ENCODE data around the gene CYCS.
"Not testable (repeated sequence)": the region's sequence is repeated elsewhere in the genome, so short reads cannot be mapped to it uniquely, and the experiment has no call there.

CYCS gene

GRCh38 chr7:25117226-25118047, 7.6 kb downstream of the CYCS start:
- DNase-seq, result no peak

GRCh38 chr7:25116621-25117020, 8.4 kb downstream of the CYCS start:
- no peak for DNase-seq

GRCh38 chr7:25110514-25110913, 14.5 kb downstream of the CYCS start:
- DNase-seq, result not testable (repeated sequence)

- DNase-seq, result no peak
These were observed 15.8 kb downstream of the CYCS start for GRCh38 chr7:25109276-25109675.

- no peak for DNase-seq
These were observed 19.1 kb downstream of the CYCS start for GRCh38 chr7:25105911-25106310.

GRCh38 chr7:25103773-25104172, 21.3 kb downstream of the CYCS start:
- DNase-seq, result no peak

GRCh38 chr7:25101817-25102216, 23.2 kb downstream of the CYCS start:
- no peak for DNase-seq

GRCh38 chr7:25098096-25099046, 26.7 kb downstream of the CYCS start:
- DNase-seq, result no peak

- DNase-seq, result no peak
These were observed 29.3 kb downstream of the CYCS start for GRCh38 chr7:25095516-25096345.

- DNase-seq, result no peak
These were observed 31.7 kb downstream of the CYCS start for GRCh38 chr7:25093268-25093826.

- DNase-seq, result peak; percentile 91
These were observed 33.3 kb downstream of the CYCS start for GRCh38 chr7:25091779-25092178.

GRCh38 chr7:25091176-25091575, 33.9 kb downstream of the CYCS start:
- no peak for DNase-seq

- DNase-seq, result peak; percentile 79
These were observed 34.7 kb downstream of the CYCS start for GRCh38 chr7:25090374-25090773.

GRCh38 chr7:25087855-25088254, 37.2 kb downstream of the CYCS start:
- DNase-seq, result no peak

- DNase-seq, result no peak
These were observed 40.2 kb downstream of the CYCS start for GRCh38 chr7:25084821-25085220.

- no peak for DNase-seq
These were observed 41.9 kb downstream of the CYCS start for GRCh38 chr7:25083201-25083600.

- not testable (repeated sequence) for DNase-seq
These were observed 43.0 kb downstream of the CYCS start for GRCh38 chr7:25082041-25082440.

- no peak for DNase-seq
These were observed 48.0 kb downstream of the CYCS start for GRCh38 chr7:25077096-25077495.

GRCh38 chr7:25075459-25075858, 49.6 kb downstream of the CYCS start:
- DNase-seq, result no peak

GRCh38 chr7:25073451-25073850, 51.6 kb downstream of the CYCS start:
- no peak for DNase-seq

Measured in NCI-H524 treated with DMSO at 0.1 percent for 48 hours (cell line).